NCI-H1694 treated with DMSO at 0.1 percent for 48 hours (cell line): ENCODE measurements around the gene F12.
"Not testable (repeated sequence)": the region's sequence is repeated elsewhere in the genome, so short reads cannot be mapped to it uniquely, and the experiment has no call there.

Experiments
- DNase-seq: peaks from one replicate; lab custom pipeline; 2025; lab: John Stamatoyannopoulos, UW

F12 gene

GRCh38 chr5:177368869-177369644, 40.3 kb downstream of the F12 start:
- DNase-seq = no peak

GRCh38 chr5:177367981-177368868, 41.1 kb downstream of the F12 start:
- DNase-seq = no peak

DNA sequence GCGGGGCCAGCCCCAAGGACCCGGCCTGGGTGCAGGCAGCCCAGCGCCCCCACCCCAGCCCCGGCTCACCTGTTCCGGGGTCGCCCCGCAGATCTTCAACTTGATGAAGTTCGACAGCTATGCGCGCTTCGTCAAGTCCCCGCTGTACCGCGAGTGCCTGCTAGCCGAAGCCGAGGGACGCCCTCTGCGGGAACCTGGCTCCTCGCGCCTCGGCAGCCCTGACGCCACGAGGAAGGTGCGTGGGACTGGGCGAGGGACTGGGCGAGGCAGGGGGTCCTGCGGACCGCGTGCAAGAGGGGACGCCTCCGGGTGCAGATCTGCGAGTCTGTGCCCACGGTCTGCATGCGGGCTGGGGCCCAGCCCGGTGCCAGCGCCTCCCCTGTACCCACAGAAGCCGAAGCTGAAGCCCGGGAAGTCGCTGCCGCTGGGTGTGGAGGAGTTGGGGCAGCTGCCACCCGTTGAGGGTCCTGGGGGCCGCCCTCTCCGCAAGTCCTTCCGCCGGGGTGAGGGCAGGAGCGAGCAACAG, 42.0 kb downstream of the F12 start:
- no peak for DNase-seq

DNA sequence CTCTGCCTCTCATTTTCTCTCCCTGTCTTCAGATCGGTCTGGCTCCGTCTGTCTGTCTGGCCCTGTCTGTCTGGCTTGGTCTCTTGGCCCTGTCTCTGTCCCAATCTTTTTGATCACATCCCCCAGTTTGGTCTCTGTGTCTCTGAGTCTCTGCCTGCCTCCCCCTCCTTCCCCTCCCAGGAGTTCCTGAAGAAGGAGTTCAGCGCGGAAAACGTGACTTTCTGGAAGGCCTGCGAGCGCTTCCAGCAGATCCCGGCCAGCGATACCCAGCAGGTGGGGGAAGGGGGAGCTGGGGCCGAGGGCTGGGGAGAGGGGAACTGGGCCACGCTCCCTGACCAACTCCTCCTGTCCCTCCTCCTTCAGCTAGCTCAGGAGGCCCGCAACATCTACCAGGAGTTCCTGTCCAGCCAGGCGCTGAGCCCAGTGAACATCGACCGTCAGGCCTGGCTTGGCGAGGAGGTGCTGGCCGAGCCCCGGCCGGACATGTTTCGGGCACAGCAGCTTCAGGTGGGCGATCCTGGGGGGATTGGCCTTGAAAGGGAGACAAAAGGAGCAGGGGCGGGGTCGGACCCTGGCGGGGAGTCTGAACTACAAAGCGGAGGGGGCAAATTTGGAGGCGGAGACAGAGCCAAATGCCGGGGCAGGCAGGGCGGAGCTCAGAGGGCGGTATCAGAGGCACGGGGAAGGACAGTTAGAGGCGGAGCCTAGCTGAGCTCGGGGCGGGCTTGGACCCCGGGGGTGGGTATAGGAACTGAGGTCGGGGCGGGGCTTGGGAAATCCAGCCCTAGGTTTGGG, 42.6 kb downstream of the F12 start:
- DNase-seq = no peak

- DNase-seq = no peak
Measured at GRCh38 chr5:177365845-177366527, 43.4 kb downstream of the F12 start.

- no peak for DNase-seq
Measured at GRCh38 chr5:177364159-177364962, 45.0 kb downstream of the F12 start.

GRCh38 chr5:177363565-177363964, 45.8 kb downstream of the F12 start:
- DNase-seq = no peak

GRCh38 chr5:177362610-177363507, 46.5 kb downstream of the F12 start:
- DNase-seq = no peak

- DNase-seq = no peak
Measured at GRCh38 chr5:177362292-177362609, 47.1 kb downstream of the F12 start.

- DNase-seq = no peak
Measured at GRCh38 chr5:177361418-177362291, 47.7 kb downstream of the F12 start.

DNA sequence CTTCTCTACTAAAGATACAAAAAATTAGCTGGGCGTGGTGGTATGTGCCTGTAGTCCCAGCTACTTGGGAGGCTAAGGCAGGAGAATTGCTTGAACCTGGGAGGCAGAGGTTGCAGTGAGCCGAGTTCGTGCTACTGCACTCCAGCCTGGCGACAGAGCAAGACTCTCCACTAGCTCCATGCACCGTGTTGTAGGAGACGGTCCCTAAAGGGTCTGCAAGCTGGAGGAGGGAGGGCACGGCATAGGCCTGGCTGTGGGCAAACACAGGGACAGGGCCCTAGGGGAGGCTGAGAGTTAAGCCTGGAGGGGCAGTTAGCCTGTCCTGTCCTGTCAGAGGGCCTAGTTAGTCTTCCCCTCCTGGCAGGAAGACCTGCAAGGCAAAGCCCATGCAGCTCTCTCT, 48.6 kb downstream of the F12 start:
- DNase-seq = not testable (repeated sequence)

- no peak for DNase-seq
Measured at GRCh38 chr5:177359860-177360259, 49.5 kb downstream of the F12 start.

- DNase-seq = no peak
Measured at GRCh38 chr5:177359451-177359851, 49.9 kb downstream of the F12 start.

DNA sequence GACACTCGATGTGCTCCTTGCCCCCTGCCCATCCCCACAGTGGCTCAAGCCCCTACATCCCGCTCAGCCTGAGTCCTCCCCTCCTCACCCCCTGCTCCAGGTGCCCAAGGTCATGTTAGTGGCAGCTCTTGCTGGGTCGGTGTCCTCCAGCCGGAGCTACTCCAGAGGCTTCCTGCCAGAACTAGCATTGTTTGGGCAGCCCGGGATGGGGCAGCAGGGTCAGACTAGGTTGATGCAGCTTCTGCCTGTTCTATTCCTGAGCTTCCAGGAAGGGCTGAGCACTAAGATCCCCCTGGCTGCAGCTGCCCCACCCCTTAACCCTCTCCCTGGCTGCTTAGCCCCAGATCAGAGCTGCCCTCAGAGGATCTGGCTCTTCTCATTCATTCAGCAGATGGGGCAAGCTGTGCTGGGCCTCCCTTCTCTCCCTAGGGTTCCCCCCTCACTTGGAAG, 51.0 kb downstream of the F12 start:
- DNase-seq = no peak

DNA sequence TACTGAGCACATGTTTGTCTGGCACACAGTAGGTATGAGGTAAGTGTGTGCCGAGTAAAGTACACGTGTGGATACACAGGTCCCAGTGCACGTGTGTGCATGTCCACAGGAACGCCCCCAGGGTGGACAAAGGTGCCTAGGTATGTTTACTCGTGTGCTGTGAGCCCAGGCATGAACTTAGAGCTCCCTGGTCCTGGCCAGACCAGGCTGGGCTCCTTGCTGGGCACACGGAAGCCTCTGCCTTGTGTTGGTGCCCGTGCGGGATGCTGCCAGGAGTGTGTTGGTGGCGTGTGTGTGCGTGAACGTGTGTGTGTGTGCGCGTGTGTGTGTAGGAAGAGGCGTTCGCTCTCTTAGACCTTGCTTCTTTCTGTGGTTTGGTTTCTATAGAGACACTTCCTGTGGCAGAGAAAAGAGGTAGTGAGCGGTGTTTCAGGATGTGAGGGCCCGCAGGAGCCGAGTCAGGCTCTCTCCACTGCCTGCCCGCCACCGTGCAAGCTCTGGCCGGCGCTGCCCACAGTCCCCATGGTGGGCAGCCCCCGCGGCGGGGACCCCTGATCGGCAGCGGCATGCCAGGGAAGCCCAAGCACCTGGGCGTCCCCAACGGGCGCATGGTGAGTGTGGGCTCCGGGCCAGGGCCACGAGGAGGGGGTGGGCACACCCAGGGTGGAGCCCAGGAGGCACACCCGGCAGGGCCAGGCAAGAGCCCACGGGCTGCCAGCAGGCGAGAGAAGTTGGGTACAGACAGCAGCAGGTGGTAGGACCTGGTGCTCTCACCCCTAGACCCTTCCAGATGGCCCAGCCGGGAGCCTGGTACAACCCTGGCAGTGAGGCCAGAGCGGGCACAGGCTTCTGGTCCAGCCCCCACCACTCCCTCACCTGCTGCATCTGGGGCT, 51.7 kb downstream of the F12 start, which contains the start of gene RGS14:
TSS of gene RGS14 (plus strand) at position 466 of the 893 bp plus-strand sequence. CDS start at position 567, 101 bp downstream.
- DNase-seq = no peak

DNA sequence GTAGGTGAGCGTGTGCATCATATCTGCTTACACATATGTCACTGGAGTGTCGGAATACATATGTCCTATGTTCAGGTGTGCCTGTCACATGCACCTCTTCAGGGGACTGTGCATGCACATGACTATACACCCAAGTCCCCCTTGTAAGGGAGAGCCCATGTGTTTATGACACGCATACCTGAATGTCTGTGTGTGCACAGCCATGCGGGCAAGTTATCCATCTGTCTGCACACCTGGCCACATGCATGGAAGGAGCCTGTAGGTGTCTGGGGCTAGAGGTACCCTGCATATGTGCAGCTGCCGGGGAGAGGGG, 52.3 kb downstream of the F12 start:
- DNase-seq = no peak

GRCh38 chr5:177356746-177357145, 52.6 kb downstream of the F12 start:
- DNase-seq = no peak

DNA sequence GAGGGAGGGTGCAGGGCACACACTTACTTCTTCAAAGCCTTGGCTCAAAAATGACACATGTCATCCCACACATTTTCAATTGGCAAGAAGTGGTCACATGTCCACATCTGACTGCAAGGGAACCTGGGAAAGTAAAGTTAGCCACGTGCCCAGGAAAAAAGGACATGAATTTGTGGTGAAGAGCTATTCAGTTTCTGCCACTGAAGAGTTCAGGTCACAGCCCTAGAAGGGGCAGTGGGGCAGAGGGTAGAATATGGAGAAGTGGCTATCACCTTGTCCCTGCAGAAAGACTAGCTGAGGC, 53.5 kb downstream of the F12 start:
- no peak for DNase-seq
